SK-N-SH (cell line): ENCODE data around the gene WDR33. TPM values are rescaled to one million over a fixed set of nuclear protein-coding genes. Genes with fewer than 3 reads are reported as not detected.

ENCODE experiments used
- CTCF ChIA-PET: fragments of 300-600, 350-600 bp; formaldehyde crosslinking; extraction: SDS; loops from one replicate; lab custom pipeline; 2021; lab: Yijun Ruan, JAX
- POLR2A ChIA-PET: fragments of 350-600 bp; sonication (Branson Sonifier 250); formaldehyde crosslinking; extraction: SDS; loops from one replicate; lab custom pipeline; 2020; ENCODE audit warnings: antibody characterized with exemption, inconsistent platforms; lab: Yijun Ruan, JAX
- DNase-seq: peaks from one replicate; pipeline ENCODE4 v3.0.0; 2012
- H2AFZ ChIP-seq: fragments of 200-600 bp; sonication (generic); 2 replicates; pipeline ENCODE4 v1.8.1; 2016; ENCODE audit warnings: antibody characterized with exemption, mild to moderate bottlenecking, low read depth
- H3F3A ChIP-seq: fragments of 200-600 bp; sonication (generic); replicated peaks from 2 replicates; pipeline ENCODE3; 2016; ENCODE audit warnings: antibody characterized with exemption, mild to moderate bottlenecking; ENCODE audit not compliant: insufficient read depth
- H3K27ac ChIP-seq, 2 experiments: fragments of 200-500 bp in 1 of 2; fragments of 200-600 bp in 1 of 2; sonication (Bioruptor generic) in 1 of 2; sonication (generic), shearing (Covaris generic) in 1 of 2; 2 replicates each; pipeline versions ENCODE4 v1.5.1 to v1.6.1; 2014 to 2016; ENCODE audit warnings: low read depth in 2 of 2, inconsistent platforms in 1 of 2, low read length in 1 of 2, mild to moderate bottlenecking in 1 of 2, mixed read lengths in 1 of 2
- H3K27me3 ChIP-seq: fragments of 200-600 bp; sonication (generic), shearing (Covaris generic); 2 replicates; pipeline ENCODE4 v1.6.1; 2016; ENCODE audit warnings: mixed run types; ENCODE audit not compliant: insufficient read depth
- H3K36me3 ChIP-seq, 2 experiments: fragments of 200-500 bp in 1 of 2; fragments of 200-600 bp in 1 of 2; sonication (Bioruptor generic) in 1 of 2; sonication (generic) in 1 of 2; replicated peaks in 1 of 2; 2 replicates each; pipeline versions ENCODE3 to v1.5.1; 2014 to 2016; ENCODE audit warnings: low read length in 1 of 2, mild to moderate bottlenecking in 1 of 2; ENCODE audit not compliant: insufficient read depth in 2 of 2, control insufficient read depth in 1 of 2
- H3K4me1 ChIP-seq, 2 experiments: fragments of 200-500 bp in 1 of 2; fragments of 200-600 bp in 1 of 2; sonication (Bioruptor generic) in 1 of 2; sonication (generic), shearing (Covaris generic) in 1 of 2; 2 replicates each; pipeline versions ENCODE4 v1.5.1 to v1.6.1; 2014 to 2016; ENCODE audit warnings: low read depth in 1 of 2, low read length in 1 of 2, mixed run types in 1 of 2; ENCODE audit not compliant: insufficient read depth in 2 of 2, control insufficient read depth in 1 of 2
- H3K4me2 ChIP-seq: fragments of 200-600 bp; sonication (generic), shearing (Covaris generic); 2 replicates; pipeline ENCODE4 v1.6.1; 2017; ENCODE audit warnings: mixed run types
- H3K4me3 ChIP-seq, 2 experiments: fragments of 200-500 bp in 1 of 2; fragments of 200-600 bp in 1 of 2; sonication (Bioruptor generic) in 1 of 2; sonication (generic), shearing (Covaris generic) in 1 of 2; 2 replicates each; pipeline versions ENCODE4 v1.5.1 to v1.8.1; 2014 to 2016; ENCODE audit warnings: low read depth in 2 of 2, inconsistent platforms in 1 of 2, low read length in 1 of 2, mild to moderate bottlenecking in 1 of 2, mixed read lengths in 1 of 2, moderate library complexity in 1 of 2
- H3K79me2 ChIP-seq: fragments of 200-600 bp; sonication (generic); 2 replicates; pipeline ENCODE4 v1.8.1; 2017; ENCODE audit warnings: mild to moderate bottlenecking; ENCODE audit not compliant: insufficient read depth
- H3K9ac ChIP-seq: fragments of 200-600 bp; sonication (generic); 2 replicates; pipeline ENCODE4 v1.6.1; 2017; ENCODE audit warnings: mixed run types
- H3K9me2 ChIP-seq: fragments of 200-600 bp; sonication (generic); 2 replicates; pipeline ENCODE4 v1.6.1; 2017; ENCODE audit warnings: mixed run types
- H3K9me3 ChIP-seq: fragments of 200-600 bp; sonication (generic); 2 replicates; pipeline ENCODE4 v1.6.1; 2017; ENCODE audit warnings: mixed run types, mild to moderate bottlenecking, moderate library complexity
- H4K20me1 ChIP-seq: fragments of 200-600 bp; sonication (generic); 2 replicates; pipeline ENCODE4 v1.6.1; 2017; ENCODE audit warnings: mild to moderate bottlenecking, mixed run types; ENCODE audit not compliant: insufficient read depth
- CHD2 ChIP-seq: fragments of 150-350 bp; IDR thresholded peaks from 2 replicates; pipeline ENCODE4 v1.6.1; 2018; ENCODE audit warnings: low read length; ENCODE audit not compliant: partially characterized antibody
- FOXM1 ChIP-seq: IDR thresholded peaks from 2 replicates; pipeline ENCODE4 v1.4.0; 2012; ENCODE audit warnings: low read depth, mild to moderate bottlenecking
- MXI1 ChIP-seq: IDR thresholded peaks from 2 replicates; pipeline ENCODE4 v1.6.1; 2012; ENCODE audit warnings: mild to moderate bottlenecking, low read depth, low read length, improper control_type of control experiment
- NRF1 ChIP-seq: IDR thresholded peaks from 2 replicates; pipeline ENCODE4 v1.6.1; 2012; ENCODE audit warnings: low read depth, mild to moderate bottlenecking, low read length
- POLR2AphosphoS5 ChIP-seq: IDR thresholded peaks from 2 replicates; pipeline ENCODE4 v1.6.1; 2012; ENCODE audit warnings: low read depth, low read length
- SIN3A ChIP-seq: IDR thresholded peaks from 2 replicates; pipeline ENCODE4 v1.6.1; 2012; ENCODE audit warnings: low read depth, mild to moderate bottlenecking, low read length, moderate library complexity, borderline replicate concordance
- SMC3 ChIP-seq: IDR thresholded peaks from 2 replicates; pipeline ENCODE4 v1.6.1; 2012; ENCODE audit warnings: low read depth, low read length, improper control_type of control experiment
- WGBS: methylation state at CpG from one replicate; pipeline ENCODE4 v1.1.6; 2017; ENCODE audit warnings: low lambda C conversion rate; 5-methylcytosine and 5-hydroxymethylcytosine counted together
- polyA plus RNA-seq, 3 experiments: library from polyadenylated mRNA; depleted of rRNA; stranded (reverse); fragments of >200 nt; gene quantifications; 2 replicates each; pipeline ENCODE4 v1.2.3, GENCODE V29; 2012
- TF ChIP-seq, protein P1 (sequence below): IDR thresholded peaks from 2 replicates; pipeline ENCODE4 v1.4.0; 2012; ENCODE audit warnings: low read depth, borderline replicate concordance
- TF ChIP-seq, protein P2 (sequence below): IDR thresholded peaks from 2 replicates; pipeline ENCODE4; 2012

WDR33 gene
- polyA plus RNA-seq, 1 of the 3 experiments (the other 2 are of a cell fraction): 12.4 TPM

DNA sequence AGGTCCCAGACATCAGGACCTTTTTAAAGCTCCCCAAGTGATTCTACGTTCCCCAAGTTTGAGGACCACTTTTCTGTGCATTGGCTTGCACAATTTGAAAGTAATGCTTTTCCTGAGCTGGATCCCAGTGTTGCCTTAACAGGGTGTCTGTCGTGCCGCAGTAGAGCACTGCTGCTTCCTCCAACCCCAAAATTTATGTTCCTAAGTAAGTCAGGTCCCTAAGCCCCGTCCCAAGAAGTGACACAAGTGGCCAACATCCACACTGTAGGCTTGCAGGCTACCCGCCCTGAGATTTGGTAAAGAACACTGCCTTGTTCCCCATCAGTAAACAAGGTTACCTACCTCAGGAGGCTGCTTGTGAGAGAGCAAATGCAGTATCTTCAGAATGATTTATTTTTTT is 107.7 kb downstream of the WDR33 start:
- no peak overlapping the region for H3K9ac ChIP-seq
- peaks cover 29% of the 10 kb centered on the region for H3F3A ChIP-seq
- no peak for DNase-seq
- H3K4me2 ChIP-seq: peak overlapping the region; percentile 97
- H3K4me3 ChIP-seq: no peak overlapping the region
- H3K79me2 ChIP-seq: peaks cover 30% of the 10 kb centered on the region
- peaks cover 6 to 23% of the 10 kb centered on the region in 2 experiments; a peak in 3 of 4 replicates for H3K4me1 ChIP-seq
- no peaks in the 10 kb centered on the region for H3K27me3 ChIP-seq
- no peaks in the 10 kb centered on the region for H4K20me1 ChIP-seq
- no peaks in the 10 kb centered on the region for H3K9me3 ChIP-seq
- WGBS: 94% methylated on average over 5 of the region's 5 CpGs
- no peaks in the 10 kb centered on the region for H3K9me2 ChIP-seq
- no peak for TF ChIP-seq NRF1
- 0 out of 2 replicates have a peak, but pooled peaks have one; percentile 22 for TF ChIP-seq POLR2AphosphoS5
- no peak overlapping the region for H2AFZ ChIP-seq
- H3K36me3 ChIP-seq: peaks cover 35 to 44% of the 10 kb centered on the region in 2 experiments
- CTCF ChIA-PET: interaction anchor here (1.2 to 4.8 kb wide), 4 partner anchors 9 to 112 kb away, joined by 4 to 19 read pairs (median 4); no protein-coding TSS in a partner anchor
- no peak overlapping the region for H3K27ac ChIP-seq
- POLR2A ChIA-PET: no interaction called here

DNA sequence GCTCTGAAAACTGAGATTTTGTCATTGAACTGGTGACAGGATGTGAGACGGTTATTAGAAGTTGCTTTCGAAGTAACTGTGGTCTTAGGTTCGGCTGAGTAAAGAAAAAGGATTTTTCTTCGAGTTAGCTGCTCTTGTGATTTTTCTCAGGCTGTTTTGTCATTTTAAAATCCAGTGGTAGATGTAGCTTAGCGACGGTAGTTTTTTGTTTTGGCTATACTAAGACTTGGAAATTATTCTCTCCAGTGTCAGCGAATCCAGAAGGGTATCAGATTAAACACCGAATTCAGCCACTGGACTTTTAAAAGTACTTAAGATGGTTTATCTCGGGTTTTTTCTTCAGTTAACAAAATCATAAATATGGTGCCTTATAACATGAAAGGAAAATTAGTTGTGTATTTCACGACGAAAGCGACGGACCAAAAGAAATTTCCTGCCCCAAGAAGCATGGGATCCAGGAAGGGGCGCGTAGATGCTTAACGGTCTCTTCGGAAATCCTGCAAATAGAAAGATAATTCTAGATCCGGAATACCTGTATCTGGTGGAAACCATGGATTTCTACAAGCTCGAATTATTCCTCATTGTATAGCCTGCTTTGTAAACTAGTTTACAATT is 108.5 kb downstream of the WDR33 start:
- H3K27me3 ChIP-seq: no peaks in the 10 kb centered on the region
- H2AFZ ChIP-seq: peak overlapping the region; percentile 57; the same call in 1 of the 2 replicates
- H3K9me2 ChIP-seq: no peaks in the 10 kb centered on the region
- H3K27ac ChIP-seq: peak overlapping the region; percentile 64 to 95
- peak overlapping the region; percentile 97 for H3K4me2 ChIP-seq
- H3K4me1 ChIP-seq: peaks cover 6 to 23% of the 10 kb centered on the region in 2 experiments; a peak in 3 of 4 replicates
- H3K9me3 ChIP-seq: no peaks in the 10 kb centered on the region
- H3K36me3 ChIP-seq: peaks cover 31 to 44% of the 10 kb centered on the region in 2 experiments
- no peak for DNase-seq
- peak overlapping the region; percentile 75; the same call in 1 of the 2 replicates for H3K9ac ChIP-seq
- WGBS: 69% methylated on average over 19 of the region's 19 CpGs
- ChIA-PET CTCF (interaction anchor here (0.8 to 4.8 kb wide), 5 partner anchors 13 to 505 kb away, joined by 3 to 19 read pairs (median 3); no protein-coding TSS in a partner anchor), POLR2A (interaction anchor here (0.5 to 1.3 kb wide), 6 partner anchors 8 to 318 kb away, joined by 3 to 5 read pairs (median 3); no protein-coding TSS in a partner anchor)
- peak overlapping the region; percentile 60 to 81 for H3K4me3 ChIP-seq
- H3F3A ChIP-seq: peaks cover 26% of the 10 kb centered on the region
- no peaks in the 10 kb centered on the region for H4K20me1 ChIP-seq
- peaks cover 30% of the 10 kb centered on the region for H3K79me2 ChIP-seq
- TF ChIP-seq, protein P1, sequence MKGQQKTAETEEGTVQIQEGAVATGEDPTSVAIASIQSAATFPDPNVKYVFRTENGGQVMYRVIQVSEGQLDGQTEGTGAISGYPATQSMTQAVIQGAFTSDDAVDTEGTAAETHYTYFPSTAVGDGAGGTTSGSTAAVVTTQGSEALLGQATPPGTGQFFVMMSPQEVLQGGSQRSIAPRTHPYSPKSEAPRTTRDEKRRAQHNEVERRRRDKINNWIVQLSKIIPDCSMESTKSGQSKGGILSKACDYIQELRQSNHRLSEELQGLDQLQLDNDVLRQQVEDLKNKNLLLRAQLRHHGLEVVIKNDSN: no peak
- TF ChIP-seq MXI1: no peak
- TF ChIP-seq FOXM1: no peak
- TF ChIP-seq, protein P2, sequence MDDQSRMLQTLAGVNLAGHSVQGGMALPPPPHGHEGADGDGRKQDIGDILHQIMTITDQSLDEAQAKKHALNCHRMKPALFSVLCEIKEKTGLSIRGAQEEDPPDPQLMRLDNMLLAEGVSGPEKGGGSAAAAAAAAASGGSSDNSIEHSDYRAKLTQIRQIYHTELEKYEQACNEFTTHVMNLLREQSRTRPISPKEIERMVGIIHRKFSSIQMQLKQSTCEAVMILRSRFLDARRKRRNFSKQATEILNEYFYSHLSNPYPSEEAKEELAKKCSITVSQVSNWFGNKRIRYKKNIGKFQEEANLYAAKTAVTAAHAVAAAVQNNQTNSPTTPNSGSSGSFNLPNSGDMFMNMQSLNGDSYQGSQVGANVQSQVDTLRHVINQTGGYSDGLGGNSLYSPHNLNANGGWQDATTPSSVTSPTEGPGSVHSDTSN: no peak
- no peak for TF ChIP-seq CHD2
- TF ChIP-seq NRF1: no peak
- TF ChIP-seq SMC3: no peak
- TF ChIP-seq SIN3A: no peak
